Ishikawa (cell line): ENCODE data around the gene OVOL2.

Source experiments
- CREB1 ChIP-seq: IDR thresholded peaks from 2 replicates; pipeline ENCODE4 v1.6.1; 2012; ENCODE audit warnings: low read depth
- FOXM1 ChIP-seq: IDR thresholded peaks from 2 replicates; pipeline ENCODE4 v1.6.1; 2012; ENCODE audit warnings: low read depth, borderline replicate concordance
- RAD21 ChIP-seq: IDR thresholded peaks from 2 replicates; pipeline ENCODE4 v1.6.1; 2012; ENCODE audit warnings: low read depth
- TAF1 ChIP-seq: IDR thresholded peaks from 2 replicates; pipeline ENCODE4 v1.6.1; 2012; ENCODE audit warnings: low read depth, mild to moderate bottlenecking
- TEAD4 ChIP-seq: IDR thresholded peaks from 2 replicates; pipeline ENCODE4 v1.6.1; 2012
- USF1 ChIP-seq: IDR thresholded peaks from 2 replicates; pipeline ENCODE4 v1.6.1; 2012
- YY1 ChIP-seq: IDR thresholded peaks from 2 replicates; pipeline ENCODE4 v1.6.1; 2012; ENCODE audit warnings: low read depth

- no peak for TF ChIP-seq TEAD4
- no peak for TF ChIP-seq FOXM1
- TF ChIP-seq TAF1 = no peak
- TF ChIP-seq USF1 = no peak
- no peak for TF ChIP-seq YY1
- TF ChIP-seq CREB1 = no peak
- TF ChIP-seq RAD21 = no peak
These were observed 43.3 kb downstream of the OVOL2 start for GRCh38 chr20:18014411-18014810.
